ENCODE data around the gene TNC. TPM values are rescaled to one million over a fixed set of nuclear protein-coding genes. Genes with fewer than 3 reads are reported as not detected.

Gene TNC
- total and polyA plus RNA-seq, 3 donors from 2014 or later, result 3.3 to 44.0 (median 3.5) TPM

DNA sequence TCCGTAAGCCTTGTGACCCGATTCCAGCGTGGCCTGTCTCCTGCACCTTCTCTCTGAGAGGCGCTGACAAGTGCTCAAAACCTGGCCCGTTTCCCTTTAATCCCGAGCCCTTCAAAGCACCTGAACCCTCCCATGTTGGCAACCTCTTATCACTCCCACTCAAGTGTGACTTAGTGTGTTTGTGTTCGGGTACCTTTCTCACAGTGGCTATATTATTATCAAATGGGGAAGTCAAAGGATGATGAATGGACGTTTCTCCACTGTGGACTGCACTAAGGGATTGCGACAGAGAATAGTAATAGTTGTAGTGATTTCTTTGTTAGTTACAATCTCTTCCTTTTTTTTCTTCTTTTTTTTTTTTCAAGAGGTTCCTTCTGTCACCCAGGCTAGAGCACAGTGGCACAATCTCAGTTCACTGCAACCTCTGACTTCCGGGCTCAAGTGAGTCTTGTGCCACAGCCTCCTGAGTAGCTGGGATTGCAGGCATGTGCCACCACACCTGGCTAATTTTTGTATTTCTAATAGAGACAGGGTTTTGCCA lies 122.2 kb downstream of the TNC start:
- no peaks in the 10 kb centered on the region for H3K4me1 ChIP-seq
- 60 to 73% methylated on average over 10 of the region's 10 CpGs for WGBS, 2 donors
- H3K27ac ChIP-seq, result no peak overlapping the region
- no peaks in the 10 kb centered on the region for H3K9me3 ChIP-seq
- TF ChIP-seq, protein P1, sequence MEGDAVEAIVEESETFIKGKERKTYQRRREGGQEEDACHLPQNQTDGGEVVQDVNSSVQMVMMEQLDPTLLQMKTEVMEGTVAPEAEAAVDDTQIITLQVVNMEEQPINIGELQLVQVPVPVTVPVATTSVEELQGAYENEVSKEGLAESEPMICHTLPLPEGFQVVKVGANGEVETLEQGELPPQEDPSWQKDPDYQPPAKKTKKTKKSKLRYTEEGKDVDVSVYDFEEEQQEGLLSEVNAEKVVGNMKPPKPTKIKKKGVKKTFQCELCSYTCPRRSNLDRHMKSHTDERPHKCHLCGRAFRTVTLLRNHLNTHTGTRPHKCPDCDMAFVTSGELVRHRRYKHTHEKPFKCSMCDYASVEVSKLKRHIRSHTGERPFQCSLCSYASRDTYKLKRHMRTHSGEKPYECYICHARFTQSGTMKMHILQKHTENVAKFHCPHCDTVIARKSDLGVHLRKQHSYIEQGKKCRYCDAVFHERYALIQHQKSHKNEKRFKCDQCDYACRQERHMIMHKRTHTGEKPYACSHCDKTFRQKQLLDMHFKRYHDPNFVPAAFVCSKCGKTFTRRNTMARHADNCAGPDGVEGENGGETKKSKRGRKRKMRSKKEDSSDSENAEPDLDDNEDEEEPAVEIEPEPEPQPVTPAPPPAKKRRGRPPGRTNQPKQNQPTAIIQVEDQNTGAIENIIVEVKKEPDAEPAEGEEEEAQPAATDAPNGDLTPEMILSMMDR (IDR thresholded peaks at IDR 0.05), result no peak
- no peak for TF ChIP-seq POLR2A (IDR thresholded peaks at IDR 0.05)
- intact Hi-C loops (cut with DNase I; ENCODE audit: low total_unique reads), result no loop called here
- no peaks in the 10 kb centered on the region for H3K27me3 ChIP-seq
- DNase-seq, result no peak
- H3K36me3 ChIP-seq (ENCODE audit: low read depth, missing control alignments), result no peaks in the 10 kb centered on the region
- no peak overlapping the region for H3K4me3 ChIP-seq

DNA sequence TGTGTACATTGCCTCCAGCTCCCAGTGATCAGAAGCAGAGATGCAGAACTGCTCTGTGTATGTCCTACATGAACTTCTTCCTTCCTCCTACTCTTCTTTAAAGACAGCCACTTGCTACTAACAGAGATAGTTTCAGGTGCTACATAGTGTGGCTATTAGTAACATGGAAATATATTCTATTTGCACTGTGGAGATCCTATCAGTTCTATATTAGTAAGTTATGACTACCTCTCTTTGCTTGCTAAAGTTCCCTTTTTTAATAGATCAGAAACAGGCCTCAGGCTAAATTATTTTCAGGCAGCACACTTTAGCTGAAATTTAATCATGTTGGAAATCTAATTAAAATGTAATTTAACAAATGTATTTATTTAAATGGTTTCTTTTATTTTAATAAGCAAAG lies 123.2 kb downstream of the TNC start:
- H3K27ac ChIP-seq, result no peak overlapping the region
- no peaks in the 10 kb centered on the region for H3K27me3 ChIP-seq
- H3K4me3 ChIP-seq, result no peak overlapping the region
- intact Hi-C loops (cut with DNase I; ENCODE audit: low total_unique reads), result no loop called here
- no peaks in the 10 kb centered on the region for H3K36me3 ChIP-seq (ENCODE audit: low read depth, missing control alignments)
- H3K4me1 ChIP-seq, result no peaks in the 10 kb centered on the region
- no peak for TF ChIP-seq POLR2A (IDR thresholded peaks at IDR 0.05)
- TF ChIP-seq, protein P1 (IDR thresholded peaks at IDR 0.05), result no peak
- DNase-seq, result no peak
- H3K9me3 ChIP-seq, result no peaks in the 10 kb centered on the region

DNA sequence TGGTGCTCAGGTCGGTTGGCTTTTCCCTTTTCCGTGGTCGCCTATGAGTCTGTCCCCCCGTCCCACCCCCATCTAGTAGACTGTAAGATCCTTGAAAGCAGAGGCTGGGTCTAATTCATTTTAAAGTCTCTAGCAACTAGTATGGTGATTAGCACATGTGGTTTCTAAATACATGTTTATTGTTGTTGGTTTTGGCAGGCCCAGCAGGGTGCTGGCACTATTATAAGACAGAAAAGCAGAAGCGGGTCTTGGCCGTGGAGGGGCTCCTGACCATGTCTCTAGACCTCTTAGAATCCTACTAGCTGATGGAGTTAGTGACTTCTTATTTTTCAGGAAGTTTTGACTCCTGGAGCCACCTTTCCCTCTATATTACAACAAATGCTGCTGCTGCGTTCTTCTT lies 126.1 kb downstream of the TNC start:
- intact Hi-C loops (cut with DNase I; ENCODE audit: low total_unique reads), result no loop called here

DNA sequence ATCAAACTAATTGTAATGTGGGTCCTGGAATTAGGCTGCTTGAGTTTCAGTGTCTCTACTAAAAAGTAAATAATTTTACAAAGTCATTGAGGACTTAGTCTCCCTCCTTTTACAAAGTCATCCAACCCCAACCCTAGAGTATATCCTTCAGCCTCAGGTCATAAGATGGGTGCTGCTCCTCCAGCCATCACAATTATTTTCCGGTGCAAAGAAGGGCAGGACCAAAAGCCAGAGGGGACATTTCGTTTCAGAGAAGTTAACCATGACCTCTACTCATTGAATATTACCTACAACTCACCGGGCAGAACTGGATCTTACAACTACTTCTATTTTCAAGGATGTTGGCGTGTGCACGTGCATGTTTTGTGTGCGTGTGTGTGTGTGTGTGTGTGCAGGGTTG lies 127.1 kb downstream of the TNC start:
- no peak for DNase-seq
- Histone ChIP-seq H3K9me3 (no peaks in the 10 kb centered on the region), H3K4me1 (no peaks in the 10 kb centered on the region), H3K4me3 (no peak overlapping the region), H3K27ac (no peak overlapping the region), H3K36me3 (ENCODE audit: low read depth, missing control alignments) (no peaks in the 10 kb centered on the region), H3K27me3 (no peaks in the 10 kb centered on the region)
- intact Hi-C loops (cut with DNase I; ENCODE audit: low total_unique reads), result no loop called here
- TF ChIP-seq, protein P1 (IDR thresholded peaks at IDR 0.05), result no peak
- TF ChIP-seq POLR2A (IDR thresholded peaks at IDR 0.05), result no peak
- WGBS, 2 donors, result 81 to 82% methylated on average over 6 of the region's 6 CpGs

More for the DNA sequence above, 126.1 kb downstream of the TNC start:
- no peaks in the 10 kb centered on the region for H3K36me3 ChIP-seq (ENCODE audit: low read depth, missing control alignments)
- WGBS, 2 donors, result 76 to 79% methylated on average over 7 of the region's 7 CpGs
- no peak overlapping the region for H3K27ac ChIP-seq
- H3K4me3 ChIP-seq, result no peak overlapping the region
- H3K4me1 ChIP-seq, result no peaks in the 10 kb centered on the region
- H3K9me3 ChIP-seq, result no peaks in the 10 kb centered on the region
- DNase-seq, result no peak
- TF ChIP-seq POLR2A (IDR thresholded peaks at IDR 0.05), result no peak
- TF ChIP-seq, protein P1 (IDR thresholded peaks at IDR 0.05), result no peak
- no peaks in the 10 kb centered on the region for H3K27me3 ChIP-seq
